H1 (cell line): Measurements from ENCODE around the gene SPRR2B. TPM values are rescaled to one million over a fixed set of nuclear protein-coding genes. Genes with fewer than 3 reads are reported as not detected.
A peak's percentile ranks its signal among the peaks of the same experiment; 100 is the strongest.

Experiments used
- CTCF ChIA-PET: fragments of 300-600 bp; sonication (Branson Sonifier 250); formaldehyde crosslinking; loops from one replicate; lab custom pipeline; 2021; ENCODE audit not compliant: partially characterized antibody; lab: Charles Lee
- POLR2A ChIA-PET: fragments of 300-600 bp; sonication (Branson Sonifier 250); formaldehyde crosslinking; loops from one replicate; lab custom pipeline; 2021; ENCODE audit warnings: inconsistent platforms; ENCODE audit not compliant: partially characterized antibody; lab: Charles Lee
- DNase-seq, 2 experiments: peaks; one replicate each; pipeline versions ENCODE4 v3.0.0 to v3.0.0-alpha.2; 2010 to 2022; ENCODE audit warnings: low spot score in 2 of 2, low read depth in 1 of 2, mixed read lengths in 1 of 2
- FAIRE-seq: peaks from 2 replicates; lab custom pipeline; 2011; peaks lifted over from hg19 to GRCh38; lab: Jason Lieb, UNC
- H2AFZ ChIP-seq: 2 replicates; pipeline ENCODE4 v1.8.1; 2012; ENCODE audit warnings: low read length, inconsistent platforms
- H2AK5ac ChIP-seq: 2 replicates; pipeline ENCODE4 v1.6.1; 2013; ENCODE audit warnings: low read depth, low read length
- H2BK120ac ChIP-seq: replicated peaks from 2 replicates; pipeline ENCODE3; 2013; ENCODE audit warnings: low read depth, low read length, inconsistent platforms
- H2BK12ac ChIP-seq: 2 replicates; pipeline ENCODE4 v1.6.1; 2013; ENCODE audit warnings: low read depth, low read length
- H2BK15ac ChIP-seq: 2 replicates; pipeline ENCODE4 v1.6.1; 2013; ENCODE audit warnings: low read length
- H2BK20ac ChIP-seq: 2 replicates; pipeline ENCODE4 v1.6.1; 2013; ENCODE audit warnings: low read length
- H2BK5ac ChIP-seq: 2 replicates; pipeline ENCODE4 v1.6.1; 2013; ENCODE audit warnings: low read depth, low read length
- H3K14ac ChIP-seq: 2 replicates; pipeline ENCODE4 v1.6.1; 2013; ENCODE audit warnings: inconsistent platforms; ENCODE audit not compliant: insufficient read length
- H3K18ac ChIP-seq: 2 replicates; pipeline ENCODE4 v1.6.1; 2013; ENCODE audit warnings: low read length; ENCODE audit errors: extremely low read depth
- H3K23ac ChIP-seq: 2 replicates; pipeline ENCODE4 v1.6.1; 2013; ENCODE audit warnings: inconsistent platforms; ENCODE audit not compliant: insufficient read length
- H3K23me2 ChIP-seq: 2 replicates; pipeline ENCODE4 v1.6.1; 2013; ENCODE audit warnings: low read depth, low read length
- H3K27ac ChIP-seq: 2 replicates; pipeline ENCODE4 v1.6.1; 2011; ENCODE audit warnings: low read depth, low read length, inconsistent platforms
- H3K27me3 ChIP-seq, 4 experiments: replicated peaks in 1 of 4; 1 replicate in 1 of 4; 2 replicates in 3 of 4; pipeline versions ENCODE4 v1.6.1 to v1.8.1; 2011 to 2013; ENCODE audit warnings: low read length in 3 of 4, mild to moderate bottlenecking in 3 of 4, inconsistent platforms in 2 of 4, mixed read lengths in 2 of 4, moderate library complexity in 1 of 4; ENCODE audit not compliant: control insufficient read depth in 3 of 4, insufficient read depth in 3 of 4; ENCODE audit errors: extremely low read depth in 1 of 4
- H3K36me3 ChIP-seq, 4 experiments: 2 replicates each; pipeline versions ENCODE4 v1.6.1 to v1.8.1; 2011 to 2013; ENCODE audit warnings: mild to moderate bottlenecking in 4 of 4, low read length in 3 of 4, moderate library complexity in 2 of 4, control low read depth in 1 of 4, inconsistent platforms in 1 of 4; ENCODE audit not compliant: insufficient read depth in 4 of 4, control insufficient read depth in 2 of 4
- H3K4ac ChIP-seq: replicated peaks from 2 replicates; pipeline ENCODE3; 2013; ENCODE audit warnings: low read length, low read depth, mixed read lengths, inconsistent platforms; ENCODE audit not compliant: insufficient read length
- H3K4me1 ChIP-seq, 4 experiments: replicated peaks in 1 of 4; 1 replicate in 1 of 4; 2 replicates in 3 of 4; pipeline versions ENCODE4 v1.6.1 to v1.8.1; 2011 to 2013; ENCODE audit warnings: low read length in 3 of 4, inconsistent platforms in 2 of 4, mixed read lengths in 1 of 4; ENCODE audit not compliant: insufficient read depth in 4 of 4, control insufficient read depth in 3 of 4
- H3K4me2 ChIP-seq, 2 experiments: 2 replicates each; pipeline versions ENCODE4 v1.6.1 to v1.8.1; 2011 to 2013; ENCODE audit warnings: low read depth in 2 of 2, low read length in 2 of 2, control low read depth in 1 of 2, inconsistent platforms in 1 of 2, mild to moderate bottlenecking in 1 of 2; ENCODE audit not compliant: insufficient read depth in 1 of 2
- H3K4me3 ChIP-seq, 4 experiments: fragments of 200-600, 300-600 bp in 1 of 4; sonication (generic), shearing (Covaris generic), sonication (Bioruptor Twin) in 1 of 4; 2 replicates each; pipeline versions ENCODE4 v1.5.1 to v1.8.1; 2011 to 2016; ENCODE audit warnings: low read length in 4 of 4, low read depth in 3 of 4, control low read depth in 2 of 4, inconsistent platforms in 2 of 4, mild to moderate bottlenecking in 2 of 4, mixed read lengths in 1 of 4, moderate library complexity in 1 of 4; ENCODE audit not compliant: insufficient read depth in 2 of 4; ENCODE audit errors: extremely low read depth in 1 of 4
- H3K56ac ChIP-seq: replicated peaks from 2 replicates; pipeline ENCODE3; 2013; ENCODE audit warnings: low read depth, mild to moderate bottlenecking, mixed read lengths, low read length, inconsistent platforms; ENCODE audit not compliant: insufficient read length
- H3K79me1 ChIP-seq: 2 replicates; pipeline ENCODE4 v1.6.1; 2013; ENCODE audit warnings: low read depth, low read length, control low read depth
- H3K79me2 ChIP-seq, 2 experiments: 2 replicates each; pipeline versions ENCODE4 v1.6.1 to v1.8.1; 2012 to 2013; ENCODE audit warnings: low read length in 2 of 2, mild to moderate bottlenecking in 2 of 2, inconsistent platforms in 1 of 2; ENCODE audit not compliant: insufficient read depth in 2 of 2, control insufficient read depth in 1 of 2
- H3K9ac ChIP-seq, 4 experiments: replicated peaks in 1 of 4; 1 replicate in 1 of 4; 2 replicates in 3 of 4; pipeline versions ENCODE4 v1.6.1 to v1.8.1; 2011 to 2013; ENCODE audit warnings: low read depth in 3 of 4, low read length in 3 of 4, control low read depth in 2 of 4, mild to moderate bottlenecking in 2 of 4, moderate library complexity in 2 of 4, inconsistent platforms in 1 of 4; ENCODE audit errors: extremely low read depth in 1 of 4
- H3K9me3 ChIP-seq, 2 experiments: 2 replicates each; pipeline versions ENCODE4 v1.6.1 to v1.8.1; 2012 to 2013; ENCODE audit warnings: mild to moderate bottlenecking in 2 of 2, moderate library complexity in 2 of 2, control low read depth in 1 of 2, inconsistent platforms in 1 of 2, low read depth in 1 of 2, low read length in 1 of 2, mixed read lengths in 1 of 2; ENCODE audit not compliant: insufficient read depth in 2 of 2
- H4K20me1 ChIP-seq, 2 experiments: replicated peaks in 1 of 2; 2 replicates each; pipeline versions ENCODE3 to v1.8.1; 2011 to 2013; ENCODE audit warnings: inconsistent platforms in 2 of 2, low read length in 2 of 2, mild to moderate bottlenecking in 1 of 2; ENCODE audit not compliant: insufficient read depth in 2 of 2, control insufficient read depth in 1 of 2
- H4K5ac ChIP-seq: 2 replicates; pipeline ENCODE4 v1.6.1; 2013; ENCODE audit warnings: low read length, low read depth, mixed read lengths, inconsistent platforms; ENCODE audit not compliant: insufficient read length
- H4K8ac ChIP-seq: 2 replicates; pipeline ENCODE4 v1.8.0; 2013; ENCODE audit warnings: mild to moderate bottlenecking, moderate library complexity, low read length, inconsistent platforms; ENCODE audit not compliant: insufficient read depth; ENCODE audit errors: extremely low read depth
- H4K91ac ChIP-seq: replicated peaks from 2 replicates; pipeline ENCODE3; 2013; ENCODE audit warnings: low read length, mixed read lengths, inconsistent platforms; ENCODE audit not compliant: insufficient read length
- CTBP2 ChIP-seq: IDR thresholded peaks from 2 replicates; pipeline ENCODE4 v1.7.0; 2011; ENCODE audit warnings: borderline replicate concordance, mild to moderate bottlenecking, moderate library complexity, mixed read lengths, low read length; ENCODE audit not compliant: insufficient read depth, insufficient read length
- POU5F1 ChIP-seq: IDR thresholded peaks from 2 replicates; pipeline ENCODE4 v1.6.1; 2011; ENCODE audit warnings: low read depth, mild to moderate bottlenecking, low read length, moderate library complexity
- SIN3A ChIP-seq, 2 experiments: IDR thresholded peaks in 1 of 2; conservative IDR thresholded peaks in 1 of 2; 2 replicates each; pipeline ENCODE4 v1.6.1; 2011 to 2012; ENCODE audit warnings: low read length in 2 of 2, improper control_type of control experiment in 1 of 2, low read depth in 1 of 2, mild to moderate bottlenecking in 1 of 2
- SP4 ChIP-seq: IDR thresholded peaks from 2 replicates; pipeline ENCODE4 v1.6.1; 2012; ENCODE audit warnings: low read length, inconsistent platforms
- WGBS, 2 experiments: shearing (Covaris generic) in 1 of 2; methylation state at CpG; one replicate each; pipeline versions ENCODE4 v1.1.6 to v1.1.7; 2013 to 2015; ENCODE audit warnings: low lambda C conversion rate in 2 of 2, mixed read lengths in 2 of 2, inconsistent platforms in 1 of 2, low coverage in 1 of 2, missing lambda C conversion rate in 1 of 2; ENCODE audit not compliant: insufficient replicate concordance in 2 of 2, insufficient coverage in 1 of 2, insufficient read length in 1 of 2; ENCODE audit errors: extremely low coverage in 1 of 2, missing lambda C conversion rate in 1 of 2; 5-methylcytosine and 5-hydroxymethylcytosine counted together
- polyA plus RNA-seq, 7 experiments: library from polyadenylated mRNA; depleted of rRNA in 3 of 7; stranded (reverse) in 5 of 7; unstranded in 2 of 7; fragments of >200 nt in 5 of 7; fragments of 200-250 nt in 2 of 7; gene quantifications; 1 replicate in 5 of 7; 2 replicates in 1 of 7; 4 replicates in 1 of 7; pipeline versions ENCODE4 v1.2.1 to v1.2.3, GENCODE V29; 2011 to 2013; ENCODE audit warnings: missing spikeins in 2 of 7, mixed read lengths in 2 of 7
- total RNA-seq: library from RNA; stranded (reverse); fragmentation: NEBNext Ultra II Directional; extraction: Animal tissue kit (Norgen Biotek cat#: 25700); gene quantifications from 2 replicates; pipeline ENCODE4 v1.2.1, GENCODE V29; 2021

SPRR2B gene
- total and polyA plus RNA-seq, 2 of the 8 experiments (the other 6 are each of a cell fraction or from before 2014, with no cell fraction given) = not detected

DNA sequence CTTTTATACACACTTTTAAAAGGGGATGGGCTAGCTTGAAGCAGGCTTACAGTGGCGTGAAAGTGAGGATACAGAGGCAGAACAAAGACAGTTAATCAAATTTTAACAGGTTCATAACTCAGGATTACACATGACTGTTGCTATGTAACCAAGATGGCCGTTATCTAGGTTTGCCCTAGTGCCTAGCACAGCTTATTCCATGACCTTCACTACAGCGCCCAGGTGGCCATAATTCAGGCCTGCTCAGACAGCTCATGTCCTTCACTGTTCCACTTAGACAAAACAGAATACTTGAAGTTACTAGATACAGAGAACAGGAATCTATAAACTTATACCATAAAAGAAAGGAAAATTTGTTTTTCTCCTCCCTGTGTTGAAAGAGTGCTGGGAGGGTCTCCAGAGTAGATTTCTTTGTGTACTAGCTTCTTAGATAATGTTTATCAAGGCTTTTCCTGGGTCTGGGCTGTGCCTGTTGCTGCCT is 48.1 kb upstream of the SPRR2B start:
- Histone ChIP-seq H3K4ac (no peak overlapping the region), H3K27me3 (no peaks in the 10 kb centered on the region), H2BK20ac (no peak overlapping the region), H3K9me3 (peaks cover under 1 to 2% of the 10 kb centered on the region in 2 experiments; a peak in 1 of 4 replicates), H3K14ac (no peak overlapping the region), H3K23ac (no peak overlapping the region), H3K9ac (no peak overlapping the region), H3K4me2 (no peak overlapping the region), H3K56ac (no peak overlapping the region), H3K36me3 (no peaks in the 10 kb centered on the region), H2AK5ac (no peak overlapping the region; the same call in 1 of the 2 replicates), H4K5ac (no peak overlapping the region), H2BK120ac (peak overlapping the region; percentile 90), H2BK15ac (no peak overlapping the region), H2AFZ (peak overlapping the region; percentile 52; the same call in 1 of the 2 replicates), H3K79me1 (no peaks in the 10 kb centered on the region), H3K79me2 (no peaks in the 10 kb centered on the region), H3K18ac (no peak overlapping the region), H2BK12ac (no peak overlapping the region), H3K23me2 (no peaks in the 10 kb centered on the region), H2BK5ac (no peak overlapping the region), H4K8ac (no peak overlapping the region), H4K91ac (no peak overlapping the region), H3K4me3 (no peak overlapping the region), H3K4me1 (peaks cover 0 to 5% (median 2%) of the 10 kb centered on the region in 4 experiments; a peak in 2 of 7 replicates), H3K27ac (no peak overlapping the region), H4K20me1 (no peaks in the 10 kb centered on the region)
- FAIRE-seq (no peak), DNase-seq (no peak)
- ChIA-PET CTCF (interaction anchor here (0.5 to 0.8 kb wide), 2 partner anchors 27 to 81 kb away, joined by 3 read pairs; no protein-coding TSS in a partner anchor), POLR2A (no interaction called here)
- 88% methylated on average over 3 of the region's 3 CpGs; no CpG with 5 or more reads in 1 of the 2 experiments for whole genome bisulfite sequencing, 2 experiments
- TF ChIP-seq POU5F1 (no peak), SIN3A (conservative IDR thresholded peaks at IDR 0.05 in 1 of 2, IDR thresholded peaks at IDR 0.05 in 1 of 2; ENCODE audit: low read depth in 1 of 2, low read length in 2 of 2) (no peak), CTBP2 (no peak), SP4 (no peak)
